Fibroblast of lung (primary cell): ENCODE data around the gene OPN4. TPM values are rescaled to one million over a fixed set of nuclear protein-coding genes. Genes with fewer than 3 reads are reported as not detected.

Experiments used
- DNase-seq, 2 donors: peaks; one replicate each; pipeline versions ENCODE4 v3.0.0 to v3.0.0-alpha.2; 2010; ENCODE audit warnings: low read depth in 2 of 2
- H2AFZ ChIP-seq: 2 replicates; pipeline ENCODE4 v1.5.1; 2012; ENCODE audit warnings: low read length, control low read depth, inconsistent platforms
- H3K27ac ChIP-seq: 2 replicates; pipeline ENCODE4 v1.5.1; 2011; ENCODE audit warnings: low read length, control low read depth; ENCODE audit not compliant: insufficient read depth
- H3K27me3 ChIP-seq: 2 replicates; pipeline ENCODE4 v1.5.1; 2011; ENCODE audit warnings: mild to moderate bottlenecking, low read length; ENCODE audit not compliant: control insufficient read depth, insufficient read depth
- H3K36me3 ChIP-seq: 2 replicates; pipeline ENCODE4 v1.5.1; 2011; ENCODE audit warnings: low read length; ENCODE audit not compliant: control insufficient read depth, insufficient read depth
- H3K4me1 ChIP-seq: 2 replicates; pipeline ENCODE4 v1.5.1; 2011; ENCODE audit warnings: low read length; ENCODE audit not compliant: control insufficient read depth, insufficient read depth; ENCODE audit errors: extremely low read depth
- H3K4me2 ChIP-seq: 2 replicates; pipeline ENCODE4 v1.5.1; 2011; ENCODE audit warnings: low read length, control low read depth; ENCODE audit not compliant: insufficient read depth; ENCODE audit errors: extremely low read depth
- H3K4me3 ChIP-seq, 4 experiments: fragments of 200-600 bp in 1 of 4; sonication (generic) in 1 of 4; replicated peaks in 1 of 4; 2 replicates each; pipeline ENCODE4 v1.5.1; 2011 to 2016; ENCODE audit warnings: low read length in 4 of 4, low read depth in 3 of 4, mild to moderate bottlenecking in 3 of 4, control low read depth in 2 of 4, inconsistent platforms in 1 of 4, mixed read lengths in 1 of 4; ENCODE audit not compliant: insufficient read depth in 1 of 4; ENCODE audit errors: control extremely low read depth in 1 of 4
- H3K79me2 ChIP-seq: 2 replicates; pipeline ENCODE4 v1.5.1; 2012; ENCODE audit warnings: mild to moderate bottlenecking, low read length, inconsistent platforms; ENCODE audit not compliant: control insufficient read depth, insufficient read depth
- H3K9ac ChIP-seq: 2 replicates; pipeline ENCODE4 v1.5.1; 2011; ENCODE audit warnings: mild to moderate bottlenecking, low read length, control low read depth; ENCODE audit not compliant: insufficient read depth
- H3K9me3 ChIP-seq: 2 replicates; pipeline ENCODE4 v1.5.1; 2012; ENCODE audit warnings: low read depth, low read length; ENCODE audit not compliant: control insufficient read depth, insufficient read depth
- H4K20me1 ChIP-seq: 2 replicates; pipeline ENCODE4 v1.5.1; 2011; ENCODE audit warnings: low read length; ENCODE audit not compliant: control insufficient read depth, insufficient read depth; ENCODE audit errors: extremely low read depth
- EZH2 ChIP-seq: IDR thresholded peaks from 2 replicates; pipeline ENCODE4 v1.5.1; 2012; ENCODE audit warnings: low read length, control low read depth, mild to moderate bottlenecking; ENCODE audit errors: missing control alignments
- polyA plus RNA-seq, 2 donors: library from polyadenylated mRNA; depleted of rRNA in 1 of 2; stranded (reverse) in 1 of 2; unstranded in 1 of 2; fragments of >200 nt; gene quantifications; 2 replicates each; pipeline ENCODE4 v1.2.1, GENCODE V29; 2011 to 2012; ENCODE audit warnings: missing spikeins in 1 of 2
- total RNA-seq: library from RNA; depleted of rRNA; stranded (reverse); fragments of >200 nt; gene quantifications from 2 replicates; pipeline ENCODE4 v1.2.1, GENCODE V29; 2014
- TF ChIP-seq, protein P1 (sequence below), 2 donors: IDR thresholded peaks in 1 of 2; conservative IDR thresholded peaks in 1 of 2; 1 replicate in 1 of 2; 2 replicates in 1 of 2; pipeline ENCODE4 v1.5.1; 2011 to 2012; ENCODE audit warnings: low read length in 2 of 2, control low read depth in 1 of 2, inconsistent platforms in 1 of 2, low read depth in 1 of 2, mild to moderate bottlenecking in 1 of 2

Gene OPN4
- total and polyA plus RNA-seq, 2 donors (not counting 1 experiment from before 2014, with no cell fraction given): not detected

DNA sequence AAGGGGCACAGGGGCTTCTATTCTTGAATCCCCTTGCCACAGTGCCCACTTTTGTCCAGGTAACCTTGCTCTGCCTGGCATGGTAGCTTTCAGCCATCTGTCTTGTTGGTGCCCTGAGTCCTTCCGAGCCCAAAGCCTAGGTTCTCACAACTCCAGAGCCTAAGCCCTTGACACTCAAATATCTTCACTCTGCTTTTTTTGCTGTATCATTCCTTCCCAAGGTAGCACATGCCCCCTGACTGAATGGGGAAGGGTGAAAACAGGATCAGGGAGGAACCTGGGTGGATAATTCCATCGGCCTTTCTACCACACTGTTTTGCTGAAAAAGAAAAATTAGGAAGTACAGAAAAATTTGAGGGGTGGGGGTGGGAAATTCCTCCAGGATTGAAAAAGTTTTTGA, 51.6 kb downstream of the OPN4 start:
- Histone ChIP-seq H3K9me3 (no peaks in the 10 kb centered on the region), H3K4me1 (no peaks in the 10 kb centered on the region), H3K27me3 (no peaks in the 10 kb centered on the region), H3K36me3 (no peaks in the 10 kb centered on the region), H3K4me2 (no peak overlapping the region), H3K27ac (no peak overlapping the region), H3K4me3 (no peak overlapping the region), H4K20me1 (no peaks in the 10 kb centered on the region), H2AFZ (no peak overlapping the region), H3K9ac (no peak overlapping the region), H3K79me2 (no peaks in the 10 kb centered on the region)
- TF ChIP-seq, protein P1, sequence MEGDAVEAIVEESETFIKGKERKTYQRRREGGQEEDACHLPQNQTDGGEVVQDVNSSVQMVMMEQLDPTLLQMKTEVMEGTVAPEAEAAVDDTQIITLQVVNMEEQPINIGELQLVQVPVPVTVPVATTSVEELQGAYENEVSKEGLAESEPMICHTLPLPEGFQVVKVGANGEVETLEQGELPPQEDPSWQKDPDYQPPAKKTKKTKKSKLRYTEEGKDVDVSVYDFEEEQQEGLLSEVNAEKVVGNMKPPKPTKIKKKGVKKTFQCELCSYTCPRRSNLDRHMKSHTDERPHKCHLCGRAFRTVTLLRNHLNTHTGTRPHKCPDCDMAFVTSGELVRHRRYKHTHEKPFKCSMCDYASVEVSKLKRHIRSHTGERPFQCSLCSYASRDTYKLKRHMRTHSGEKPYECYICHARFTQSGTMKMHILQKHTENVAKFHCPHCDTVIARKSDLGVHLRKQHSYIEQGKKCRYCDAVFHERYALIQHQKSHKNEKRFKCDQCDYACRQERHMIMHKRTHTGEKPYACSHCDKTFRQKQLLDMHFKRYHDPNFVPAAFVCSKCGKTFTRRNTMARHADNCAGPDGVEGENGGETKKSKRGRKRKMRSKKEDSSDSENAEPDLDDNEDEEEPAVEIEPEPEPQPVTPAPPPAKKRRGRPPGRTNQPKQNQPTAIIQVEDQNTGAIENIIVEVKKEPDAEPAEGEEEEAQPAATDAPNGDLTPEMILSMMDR (conservative IDR thresholded peaks at IDR 0.05 in 1 of 2, IDR thresholded peaks at IDR 0.05 in 1 of 2; ENCODE audit: low read depth in 1 of 2, low read length in 2 of 2): no peak
- TF ChIP-seq EZH2: no peak
- DNase-seq: no peak

DNA sequence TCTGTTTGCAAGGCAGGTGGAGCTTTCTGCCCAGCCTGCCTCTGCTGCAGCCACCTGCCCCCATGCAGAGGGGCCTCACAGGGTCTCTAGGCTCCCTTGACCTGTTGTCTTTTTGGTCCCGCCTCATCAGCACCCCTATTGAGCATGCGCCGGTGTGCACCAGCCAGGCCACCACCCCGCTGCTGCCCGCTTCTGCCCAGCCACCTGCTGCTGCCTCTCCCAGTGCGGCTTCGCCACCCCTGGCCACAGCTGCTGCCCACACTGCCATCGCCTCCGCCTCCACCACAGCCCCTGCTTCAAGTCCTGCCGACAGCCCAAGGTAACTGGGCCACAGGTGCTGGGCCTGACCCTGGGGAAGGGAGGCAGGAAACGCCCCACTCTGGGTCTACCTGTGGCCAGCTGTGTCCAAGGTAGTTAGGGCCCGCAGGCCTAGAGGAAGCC, 52.1 kb downstream of the OPN4 start:
- no peaks in the 10 kb centered on the region for H3K4me1 ChIP-seq
- no peak overlapping the region for H2AFZ ChIP-seq
- no peaks in the 10 kb centered on the region for H3K9me3 ChIP-seq
- TF ChIP-seq, protein P1 (conservative IDR thresholded peaks at IDR 0.05 in 1 of 2, IDR thresholded peaks at IDR 0.05 in 1 of 2; ENCODE audit: low read depth in 1 of 2, low read length in 2 of 2): no peak
- no peak for TF ChIP-seq EZH2
- no peak overlapping the region for H3K27ac ChIP-seq
- no peak for DNase-seq
- H3K27me3 ChIP-seq: no peaks in the 10 kb centered on the region
- no peak overlapping the region for H3K9ac ChIP-seq
- H4K20me1 ChIP-seq: no peaks in the 10 kb centered on the region
- H3K79me2 ChIP-seq: no peaks in the 10 kb centered on the region
- no peak overlapping the region for H3K4me2 ChIP-seq
- no peak overlapping the region for H3K4me3 ChIP-seq
- H3K36me3 ChIP-seq: no peaks in the 10 kb centered on the region

DNA sequence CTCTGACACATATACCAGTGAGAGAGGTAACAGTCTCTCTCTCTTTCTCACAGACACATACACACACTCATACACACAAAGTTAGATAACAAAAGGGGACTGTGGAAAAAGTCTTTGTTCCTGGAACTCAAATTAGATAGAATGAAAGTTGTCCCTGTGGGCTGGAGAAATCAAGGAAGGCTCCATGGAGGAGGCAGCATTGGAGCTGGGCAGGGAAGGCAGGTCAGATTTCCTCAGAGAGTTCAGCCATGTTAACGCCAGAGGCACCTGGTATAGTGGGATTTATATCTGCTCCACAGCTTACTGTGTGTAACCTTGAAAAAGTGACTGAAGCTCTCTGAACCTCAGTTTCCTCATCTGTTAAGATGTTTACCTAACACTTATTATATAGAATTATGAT, 52.6 kb downstream of the OPN4 start:
- Histone ChIP-seq H3K9ac (no peak overlapping the region), H4K20me1 (no peaks in the 10 kb centered on the region), H3K9me3 (no peaks in the 10 kb centered on the region), H3K79me2 (no peaks in the 10 kb centered on the region), H3K4me2 (no peak overlapping the region), H3K4me1 (no peaks in the 10 kb centered on the region), H3K27me3 (no peaks in the 10 kb centered on the region), H3K36me3 (no peaks in the 10 kb centered on the region), H3K27ac (no peak overlapping the region), H2AFZ (no peak overlapping the region), H3K4me3 (no peak overlapping the region)
- no peak for DNase-seq
- TF ChIP-seq, protein P1 (conservative IDR thresholded peaks at IDR 0.05 in 1 of 2, IDR thresholded peaks at IDR 0.05 in 1 of 2; ENCODE audit: low read depth in 1 of 2, low read length in 2 of 2): no peak
- TF ChIP-seq EZH2: no peak
